Effector CD8-positive, alpha-beta T cell (primary cell): Measurements from ENCODE around the gene MICAL3.
A peak's percentile ranks its signal among the peaks of the same experiment; 100 is the strongest.
"Not testable (repeated sequence)": the region's sequence is repeated elsewhere in the genome, so short reads cannot be mapped to it uniquely, and the experiment has no call there.

ENCODE experiments used
- DNase-seq: peaks from one replicate; lab custom pipeline; 2025; lab: John Stamatoyannopoulos, UW
- total RNA-seq, 4 experiments: gene quantifications; one replicate each; lab custom pipeline; 2026; lab: John Stamatoyannopoulos, UW

Gene MICAL3, protein sequence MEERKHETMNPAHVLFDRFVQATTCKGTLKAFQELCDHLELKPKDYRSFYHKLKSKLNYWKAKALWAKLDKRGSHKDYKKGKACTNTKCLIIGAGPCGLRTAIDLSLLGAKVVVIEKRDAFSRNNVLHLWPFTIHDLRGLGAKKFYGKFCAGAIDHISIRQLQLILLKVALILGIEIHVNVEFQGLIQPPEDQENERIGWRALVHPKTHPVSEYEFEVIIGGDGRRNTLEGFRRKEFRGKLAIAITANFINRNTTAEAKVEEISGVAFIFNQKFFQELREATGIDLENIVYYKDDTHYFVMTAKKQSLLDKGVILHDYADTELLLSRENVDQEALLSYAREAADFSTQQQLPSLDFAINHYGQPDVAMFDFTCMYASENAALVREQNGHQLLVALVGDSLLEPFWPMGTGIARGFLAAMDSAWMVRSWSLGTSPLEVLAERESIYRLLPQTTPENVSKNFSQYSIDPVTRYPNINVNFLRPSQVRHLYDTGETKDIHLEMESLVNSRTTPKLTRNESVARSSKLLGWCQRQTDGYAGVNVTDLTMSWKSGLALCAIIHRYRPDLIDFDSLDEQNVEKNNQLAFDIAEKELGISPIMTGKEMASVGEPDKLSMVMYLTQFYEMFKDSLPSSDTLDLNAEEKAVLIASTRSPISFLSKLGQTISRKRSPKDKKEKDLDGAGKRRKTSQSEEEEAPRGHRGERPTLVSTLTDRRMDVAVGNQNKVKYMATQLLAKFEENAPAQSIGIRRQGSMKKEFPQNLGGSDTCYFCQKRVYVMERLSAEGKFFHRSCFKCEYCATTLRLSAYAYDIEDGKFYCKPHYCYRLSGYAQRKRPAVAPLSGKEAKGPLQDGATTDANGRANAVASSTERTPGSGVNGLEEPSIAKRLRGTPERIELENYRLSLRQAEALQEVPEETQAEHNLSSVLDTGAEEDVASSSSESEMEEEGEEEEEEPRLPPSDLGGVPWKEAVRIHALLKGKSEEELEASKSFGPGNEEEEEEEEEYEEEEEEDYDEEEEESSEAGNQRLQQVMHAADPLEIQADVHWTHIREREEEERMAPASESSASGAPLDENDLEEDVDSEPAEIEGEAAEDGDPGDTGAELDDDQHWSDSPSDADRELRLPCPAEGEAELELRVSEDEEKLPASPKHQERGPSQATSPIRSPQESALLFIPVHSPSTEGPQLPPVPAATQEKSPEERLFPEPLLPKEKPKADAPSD (N-terminal part only)
- 26.8 to 29.4 (median 29.4) reads per million in 4 experiments for total RNA-seq

DNA sequence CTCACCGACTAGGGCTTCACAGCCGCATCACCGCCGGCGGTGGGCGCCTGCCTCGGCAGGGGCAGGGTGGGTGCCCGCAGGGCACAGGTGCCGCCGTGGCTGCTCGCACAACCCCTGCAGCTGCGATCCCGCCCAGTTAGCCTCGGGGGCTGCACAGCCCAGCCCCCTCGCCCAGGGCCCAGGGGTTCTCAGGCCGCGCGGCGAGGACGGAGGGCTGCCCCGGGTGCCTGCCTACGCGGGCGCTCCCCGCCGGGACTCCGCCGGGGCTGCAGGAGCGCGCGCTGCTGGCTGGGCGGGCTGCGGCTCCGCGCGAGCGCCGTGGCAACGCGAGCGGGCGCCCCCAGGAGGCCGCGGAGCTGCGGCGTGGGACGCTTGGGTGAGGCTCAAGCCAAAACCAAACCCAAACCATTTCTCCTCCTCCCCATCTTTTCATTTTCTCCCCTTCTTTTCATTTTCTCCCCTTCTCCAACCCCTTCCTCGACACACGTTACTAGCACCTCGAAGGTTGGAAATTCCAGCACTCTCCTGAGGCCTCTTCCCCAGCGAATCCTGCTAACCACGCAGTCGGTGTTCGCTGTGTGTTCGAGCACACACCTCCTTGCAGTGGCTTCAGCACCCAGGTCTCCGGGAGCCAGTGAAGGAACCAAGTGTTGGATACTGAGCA is at the start of gene MICAL3:
MICAL3 (minus strand) TSS at position 286 of the 664 bp plus-strand sequence. CDS start 117,749 bp downstream, outside the sequence.
- DNase-seq, result peak; percentile 6

DNA sequence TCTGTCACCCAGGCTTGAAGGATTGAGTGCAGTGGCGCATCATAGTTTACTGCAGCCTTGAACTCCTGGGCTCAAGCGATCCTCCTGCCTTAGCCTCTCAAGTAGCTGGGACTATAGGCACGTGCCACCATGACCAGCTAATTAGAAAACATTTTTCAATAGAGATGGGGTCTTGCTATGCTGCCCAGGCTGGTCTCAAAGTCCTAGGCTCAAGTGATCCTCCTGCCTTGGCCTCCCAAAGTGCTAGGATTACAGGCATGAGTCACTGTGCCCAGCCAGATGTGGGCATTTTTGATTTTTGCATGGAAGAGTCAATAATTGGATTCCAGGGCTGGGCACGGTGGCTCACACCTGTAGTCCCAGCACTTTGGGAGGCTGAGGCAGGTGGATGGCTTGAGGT is 49.6 kb upstream of the MICAL3 start:
- not testable (repeated sequence) for DNase-seq

DNA sequence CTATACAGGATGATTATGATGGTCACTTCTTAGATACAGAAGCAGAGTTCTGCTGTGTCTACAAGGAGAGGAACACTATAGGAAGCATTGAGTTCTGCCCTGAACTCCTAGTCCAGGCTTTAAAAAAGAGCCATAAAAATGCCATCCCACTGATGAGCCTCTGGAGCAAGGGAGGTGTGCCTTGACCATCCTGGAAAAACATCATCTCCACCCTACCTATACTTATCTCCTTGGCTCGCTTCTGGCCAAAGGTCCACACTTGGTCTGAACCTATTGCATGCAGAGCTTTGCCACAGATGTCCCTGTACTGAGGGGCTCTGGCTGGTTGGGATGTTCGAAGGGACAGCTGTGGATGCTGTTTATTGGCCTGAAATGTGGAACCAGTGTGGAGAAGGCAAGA is 49.1 kb upstream of the MICAL3 start:
- DNase-seq, result no peak

DNA sequence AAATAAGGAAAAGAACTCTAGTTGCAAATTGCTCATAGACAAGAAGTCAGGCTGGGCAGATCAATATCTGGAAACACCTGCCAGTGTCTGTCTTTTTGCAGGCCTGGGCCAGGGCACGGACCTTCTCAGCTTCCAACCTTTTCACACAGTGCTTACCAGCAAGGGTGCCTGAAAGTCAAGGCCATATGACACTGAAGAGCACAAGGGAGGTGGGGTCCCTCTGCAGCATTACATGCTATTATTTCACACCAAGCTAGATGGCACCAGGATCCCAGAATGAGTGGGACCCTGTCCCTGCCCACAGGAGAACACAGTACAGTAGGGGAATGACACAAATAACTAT is 47.6 kb upstream of the MICAL3 start:
- DNase-seq, result no peak

DNA sequence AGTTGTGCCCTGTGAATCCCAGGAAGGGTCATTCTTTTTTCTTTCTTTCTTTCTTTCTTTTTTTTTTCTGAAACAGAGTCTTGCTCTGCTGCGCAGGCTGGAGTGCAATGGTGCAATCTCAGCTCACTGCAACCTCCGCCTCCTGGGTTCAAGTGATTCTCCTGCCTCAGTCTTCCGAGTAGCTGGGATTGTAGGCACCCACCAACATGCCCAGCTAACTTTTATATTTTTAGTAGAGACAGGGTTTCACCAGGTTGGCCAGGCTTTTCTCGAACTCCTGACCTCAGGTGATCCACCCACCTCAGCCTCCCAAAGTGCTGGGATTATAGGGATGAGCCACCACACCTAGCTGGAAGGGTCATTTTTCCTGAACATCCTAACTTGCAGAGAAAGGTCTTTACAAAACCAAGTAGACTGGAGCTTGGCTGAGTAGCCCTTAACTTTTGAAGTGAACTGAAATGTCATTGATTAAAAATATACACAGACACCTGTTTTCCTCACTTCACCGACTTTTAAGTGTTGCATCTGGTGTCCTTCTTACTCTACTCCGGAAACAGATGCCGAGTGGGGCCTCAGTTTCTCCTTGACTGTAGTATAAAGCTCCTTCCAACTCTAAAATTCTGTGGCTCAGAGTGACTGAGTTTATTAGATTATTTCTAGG is 47.1 kb upstream of the MICAL3 start:
- not testable (repeated sequence) for DNase-seq

DNA sequence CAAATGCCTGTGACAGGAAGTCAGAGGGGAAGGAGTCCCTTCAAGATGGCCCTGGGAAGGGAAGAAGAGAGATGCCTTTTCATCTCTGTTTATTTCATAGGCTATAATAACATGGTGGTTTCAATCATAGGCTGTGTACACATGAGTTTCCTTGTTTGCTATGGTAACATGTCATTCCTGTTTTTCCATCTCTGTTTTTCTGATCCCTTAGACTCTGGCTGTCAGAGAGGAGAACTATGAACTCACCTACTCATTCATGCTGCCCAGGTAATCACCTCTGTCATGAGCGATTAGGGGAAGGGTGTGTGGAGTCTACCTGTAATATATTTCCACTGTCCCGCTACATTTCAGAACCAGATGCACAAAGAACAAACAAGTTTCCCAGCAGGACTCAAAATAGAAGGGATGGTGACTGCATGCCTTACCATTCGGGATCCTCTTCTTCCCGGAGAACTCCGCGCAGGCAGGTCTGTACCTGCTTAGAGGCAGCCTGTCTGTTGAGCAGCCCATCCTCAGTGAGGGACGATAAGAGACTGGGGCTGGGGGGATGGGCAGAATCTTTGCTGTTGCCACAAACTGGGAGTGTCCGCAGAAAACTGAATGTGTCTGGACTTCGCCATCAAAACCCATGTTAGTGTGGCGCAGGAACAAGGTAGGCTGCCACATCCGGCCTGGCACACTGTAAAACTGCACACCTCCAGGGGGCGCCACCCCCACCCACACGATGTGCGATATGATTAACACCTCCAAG is 46.4 kb upstream of the MICAL3 start:
- no peak for DNase-seq

DNA sequence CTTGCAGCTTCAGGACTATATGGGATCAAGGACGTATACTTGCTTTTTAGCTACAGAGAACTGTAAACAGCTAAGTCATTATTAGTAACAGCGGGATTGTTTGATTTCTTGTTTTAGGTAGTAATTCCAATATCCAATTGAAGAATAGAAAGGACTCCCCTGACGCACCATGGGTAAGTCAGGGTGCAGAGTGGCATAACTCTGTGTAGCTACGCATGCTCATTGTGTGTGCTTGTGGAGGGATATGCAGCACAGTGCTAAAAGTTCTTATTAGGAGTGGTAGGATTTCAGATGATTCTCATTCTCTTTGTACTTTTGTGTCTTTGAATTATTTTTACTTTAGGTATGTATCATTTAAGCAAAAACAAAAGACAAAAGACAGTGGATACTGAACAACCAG is 45.7 kb upstream of the MICAL3 start:
- no peak for DNase-seq

DNA sequence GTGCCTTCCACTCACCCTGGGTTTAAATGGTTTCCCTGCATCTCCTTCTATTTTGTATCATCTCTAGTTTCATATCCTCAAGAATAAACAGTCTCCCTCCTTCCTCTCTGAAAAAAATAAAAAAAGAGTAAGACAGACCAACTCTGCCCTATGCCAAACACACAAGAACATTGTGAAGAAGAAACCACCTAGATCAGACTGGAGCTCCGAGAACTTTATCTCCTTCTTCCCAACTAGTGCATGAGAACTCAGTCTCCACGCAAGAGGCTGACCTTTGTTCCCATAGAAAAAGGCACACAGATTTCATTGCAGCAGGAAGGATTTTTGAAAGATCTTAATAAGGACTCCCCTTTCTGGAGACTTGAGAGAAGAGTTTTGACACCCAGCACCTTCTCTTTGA is 44.7 kb upstream of the MICAL3 start:
- no peak for DNase-seq

DNA sequence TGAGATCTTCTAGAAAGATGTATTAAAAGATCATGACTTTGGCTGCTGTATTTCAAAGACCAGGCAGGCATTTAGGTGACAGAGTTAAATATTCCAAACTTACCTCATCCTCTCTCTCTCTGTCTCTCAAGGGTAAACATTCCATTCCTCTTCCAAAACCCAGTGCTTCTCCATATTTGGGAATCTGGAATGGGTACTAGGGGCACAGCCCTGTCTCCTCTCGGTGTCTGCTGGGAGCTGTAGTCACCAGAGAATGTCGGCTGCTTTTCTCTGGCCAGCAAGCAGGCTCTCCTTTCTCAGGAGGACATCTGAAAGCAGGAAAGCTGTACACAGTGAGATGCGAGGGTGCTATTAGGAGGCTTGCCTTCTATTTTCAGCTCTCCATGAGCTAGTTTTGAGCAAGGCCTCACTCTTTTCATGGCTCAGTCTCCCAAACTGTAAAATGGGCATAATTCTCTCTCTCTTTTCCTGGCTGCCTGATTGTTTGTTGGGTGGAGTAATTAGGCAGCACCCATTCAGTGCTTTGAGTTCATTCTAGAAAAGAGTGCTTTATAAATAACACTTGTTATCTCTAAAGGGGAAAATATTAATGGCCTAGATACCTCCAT is 44.1 kb upstream of the MICAL3 start:
- DNase-seq, result no peak

DNA sequence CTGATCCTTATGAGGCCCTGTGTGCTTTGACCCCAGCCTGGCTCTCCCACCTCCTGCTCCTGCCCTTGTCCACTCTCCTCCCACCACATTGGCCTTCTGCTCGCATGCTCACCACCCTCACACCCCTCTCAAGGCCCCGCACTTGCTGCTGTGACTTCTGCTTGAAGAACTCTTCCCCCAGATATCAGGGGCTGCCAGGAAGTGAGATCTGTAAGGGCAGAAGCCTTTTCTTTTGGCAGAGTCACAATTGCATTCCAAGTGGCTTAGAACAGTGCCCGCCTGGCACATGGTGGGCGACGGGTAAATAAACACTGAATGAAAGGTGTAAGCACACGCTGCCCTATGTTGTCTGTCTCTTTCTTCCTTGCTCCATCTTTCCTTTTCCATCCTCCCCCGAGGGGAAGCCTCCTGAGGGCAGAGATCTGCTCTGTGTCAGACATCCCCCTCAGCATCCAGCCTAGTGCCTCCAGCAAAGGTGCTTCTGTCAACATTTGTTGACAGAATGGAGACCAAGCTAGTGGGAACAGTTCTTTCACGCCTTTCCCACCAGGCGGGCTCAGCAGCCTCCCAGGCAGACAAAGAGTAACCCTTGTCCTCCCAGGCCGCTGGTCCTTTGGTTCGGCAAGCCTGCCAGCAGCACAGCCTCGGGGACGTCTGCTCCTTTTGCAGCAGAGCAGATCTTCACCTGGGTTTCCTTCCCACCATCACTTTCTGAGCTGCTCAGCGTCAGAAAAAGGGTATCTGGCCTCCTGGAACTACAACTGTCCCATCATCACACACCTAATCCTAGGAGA is 43.4 kb upstream of the MICAL3 start:
- no peak for DNase-seq

DNA sequence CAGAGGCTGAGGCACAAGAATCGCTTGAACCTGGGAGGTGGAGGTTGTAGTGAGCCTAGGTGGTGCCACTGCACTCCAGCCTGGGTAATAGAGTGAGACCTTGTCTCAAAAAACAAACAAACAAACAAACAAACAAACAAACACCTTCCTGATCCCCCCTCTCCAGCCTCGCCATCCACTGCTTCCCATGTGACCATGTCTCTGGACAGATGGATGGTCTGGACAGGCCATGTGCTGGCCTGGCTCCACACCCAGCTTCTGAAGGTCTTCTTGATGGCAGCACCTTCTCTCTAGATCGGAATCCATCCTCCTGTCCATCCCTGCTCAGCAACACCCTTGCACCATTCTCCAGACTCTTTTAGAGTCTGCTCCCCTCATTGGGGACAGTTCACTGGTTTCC is 42.8 kb upstream of the MICAL3 start:
- DNase-seq, result no peak

DNA sequence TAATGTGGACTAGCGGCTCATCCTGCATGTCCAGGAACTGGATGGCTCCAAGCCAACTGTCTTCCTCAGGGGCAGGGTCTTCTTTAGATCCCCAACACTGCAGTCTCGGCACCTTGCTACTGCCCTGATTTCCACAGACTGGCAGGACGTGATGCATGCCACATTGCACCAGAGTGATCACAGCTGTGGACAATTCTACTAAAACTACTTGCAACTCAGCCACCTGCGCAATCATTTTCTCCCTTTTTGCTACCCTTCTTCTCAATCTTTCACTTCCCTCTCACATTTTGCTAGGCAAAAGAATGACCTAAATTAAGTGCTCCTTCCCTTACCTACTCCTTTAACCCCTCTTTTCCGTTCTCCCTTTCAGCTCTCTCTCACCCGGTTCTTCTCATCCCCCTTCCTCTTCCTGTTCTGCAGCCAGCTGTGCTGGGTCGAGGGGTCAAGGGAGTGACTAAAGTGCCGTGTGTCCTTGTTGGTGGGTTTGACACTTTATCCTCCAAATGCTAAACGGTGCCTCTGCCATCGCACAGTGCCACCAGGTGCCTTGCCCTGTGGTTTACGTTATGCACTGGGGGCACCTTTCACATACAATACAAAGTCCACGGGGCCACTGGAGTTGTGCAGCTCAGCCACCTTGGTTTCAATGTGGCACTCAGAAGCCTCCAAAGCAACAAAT is 42.0 kb upstream of the MICAL3 start:
- DNase-seq, result no peak

DNA sequence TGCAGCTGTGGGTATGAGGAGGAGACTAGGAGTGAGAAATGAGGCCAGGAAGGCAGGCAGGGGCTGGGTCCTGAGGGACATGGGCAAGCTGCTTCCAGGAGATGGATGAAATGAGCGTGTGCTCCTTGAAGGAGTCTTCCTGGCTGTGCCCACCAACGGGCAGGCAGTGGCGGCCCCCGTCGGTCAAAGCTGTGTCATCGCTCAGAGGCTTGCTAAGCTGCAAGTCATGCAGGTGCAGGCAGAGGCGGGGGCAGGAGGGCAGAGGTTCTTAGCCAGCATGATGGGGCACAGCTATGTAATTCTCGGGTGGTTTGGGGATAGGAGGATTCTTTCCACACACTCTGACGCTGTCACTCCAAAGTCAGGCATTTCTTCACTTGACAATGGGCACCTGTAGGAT is 40.9 kb upstream of the MICAL3 start:
- DNase-seq, result no peak

DNA sequence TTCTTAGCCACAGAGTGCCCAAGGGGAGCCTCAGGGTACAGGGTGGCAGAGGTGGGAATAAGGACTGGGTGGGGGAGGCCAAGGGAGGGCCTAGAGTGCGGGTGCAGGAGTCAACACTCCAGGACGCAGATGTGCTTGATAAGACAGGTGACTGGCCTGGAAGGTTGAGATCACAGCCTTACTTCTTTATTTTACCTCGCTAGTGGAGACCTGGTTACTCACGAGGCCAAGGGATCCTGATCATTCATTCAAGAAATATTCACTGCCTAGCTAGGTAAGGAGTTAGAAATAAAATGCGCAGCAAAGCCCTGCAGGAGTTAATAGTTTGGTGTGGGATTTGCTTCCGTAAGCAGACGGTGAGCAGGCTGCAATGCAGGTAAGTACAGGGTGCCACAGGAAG is 40.3 kb upstream of the MICAL3 start:
- DNase-seq, result no peak

DNA sequence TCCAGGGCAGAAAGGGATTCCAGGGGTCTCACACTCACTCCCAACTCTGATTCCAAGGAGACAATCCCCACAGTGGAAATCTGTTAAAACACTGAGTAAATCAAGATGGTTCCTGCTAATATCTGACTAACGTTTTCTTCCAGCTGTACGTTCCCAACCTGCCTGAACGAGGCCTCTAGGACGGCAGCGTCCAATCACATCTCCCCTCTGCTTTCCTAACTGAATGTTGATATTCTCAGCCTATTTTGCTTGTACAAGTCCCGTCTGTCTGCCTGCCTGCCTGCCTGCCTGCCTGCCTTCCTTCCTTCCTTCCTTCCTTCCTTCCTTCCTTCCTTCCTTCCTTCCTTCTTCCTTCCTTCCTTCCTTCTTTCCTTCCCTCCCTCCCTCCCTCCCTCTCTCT is 39.4 kb upstream of the MICAL3 start:
- not testable (repeated sequence) for DNase-seq

DNA sequence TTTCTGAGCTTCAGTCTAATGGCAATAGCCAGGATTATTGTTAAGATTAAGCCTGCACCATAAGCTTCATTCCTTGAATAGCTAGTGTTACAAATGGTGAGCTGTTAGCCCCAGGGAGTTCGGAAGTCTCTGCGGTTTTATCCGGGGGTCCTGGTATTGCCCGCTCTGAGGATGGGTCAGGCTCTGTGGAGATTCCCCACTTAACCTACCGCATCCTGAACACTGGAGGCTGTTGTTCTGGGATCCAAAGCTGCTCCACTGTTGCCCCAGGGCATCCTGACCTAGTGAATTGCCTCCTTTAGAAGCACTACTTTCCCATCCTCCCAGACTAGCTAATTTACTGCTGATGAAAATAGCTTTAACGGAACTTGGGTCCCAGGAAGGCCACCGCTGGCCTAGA is 38.9 kb upstream of the MICAL3 start:
- no peak for DNase-seq

DNA sequence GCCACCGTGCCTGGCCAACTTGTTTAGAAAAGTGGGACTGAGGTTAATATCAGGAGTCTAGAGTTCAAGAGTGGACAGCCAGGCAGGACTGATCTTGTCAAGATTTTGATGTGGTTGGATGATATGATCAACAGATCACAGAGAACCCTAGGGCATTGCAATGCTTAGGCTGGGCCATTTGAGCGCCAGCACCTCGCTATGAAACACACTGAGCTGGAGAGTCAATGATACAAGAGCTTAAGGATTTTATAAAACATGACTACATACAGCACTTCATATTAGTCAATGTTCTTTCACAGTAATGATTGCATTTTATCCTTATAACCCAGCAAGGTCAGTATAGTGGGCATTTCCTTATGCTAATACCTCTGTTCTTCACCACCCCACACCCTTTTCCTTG is 38.1 kb upstream of the MICAL3 start:
- DNase-seq, result no peak
